Mesenchymal stem cell (in vitro differentiated cells and primary cell): ENCODE results near the gene USP6NL.

Experiments
- DNase-seq: peaks from one replicate; pipeline ENCODE4 v3.0.0-alpha.2; 2013
- H2AFZ ChIP-seq: one replicate; pipeline ENCODE4 v1.6.1; 2013; ENCODE audit warnings: low read depth, mild to moderate bottlenecking, control low read depth, inconsistent platforms, low read length, moderate library complexity
- H2AK5ac ChIP-seq: 2 replicates; pipeline ENCODE4 v1.6.1; 2013; ENCODE audit warnings: low read length, moderate library complexity, mild to moderate bottlenecking, inconsistent platforms; ENCODE audit not compliant: severe bottlenecking
- H2BK120ac ChIP-seq: one replicate; pipeline ENCODE4 v1.6.1; 2013; ENCODE audit warnings: low read depth, mild to moderate bottlenecking, inconsistent platforms, low read length, moderate library complexity
- H2BK12ac ChIP-seq, 2 experiments: one replicate each; pipeline ENCODE4 v1.6.1; 2013; ENCODE audit warnings: inconsistent platforms in 2 of 2, low read length in 2 of 2, mild to moderate bottlenecking in 2 of 2, moderate library complexity in 2 of 2, control low read depth in 1 of 2
- H2BK15ac ChIP-seq: one replicate; pipeline ENCODE4 v1.6.1; 2013; ENCODE audit warnings: mild to moderate bottlenecking, low read depth, inconsistent platforms; ENCODE audit not compliant: poor library complexity, severe bottlenecking
- H2BK5ac ChIP-seq: 2 replicates; pipeline ENCODE4 v1.6.1; 2013; ENCODE audit warnings: low read depth, mild to moderate bottlenecking, low read length, control low read depth, inconsistent platforms; ENCODE audit not compliant: poor library complexity, severe bottlenecking
- H3K14ac ChIP-seq, 2 experiments: one replicate each; pipeline ENCODE4 v1.6.1; 2013; ENCODE audit warnings: inconsistent platforms in 2 of 2, low read length in 2 of 2, control low read depth in 1 of 2, mild to moderate bottlenecking in 1 of 2, moderate library complexity in 1 of 2
- H3K18ac ChIP-seq, 2 experiments: one replicate each; pipeline ENCODE4 v1.6.1; 2013; ENCODE audit warnings: inconsistent platforms in 2 of 2, low read length in 2 of 2, control low read depth in 1 of 2, low read depth in 1 of 2, mild to moderate bottlenecking in 1 of 2
- H3K23ac ChIP-seq, 2 experiments: one replicate each; pipeline ENCODE4 v1.6.1; 2013; ENCODE audit warnings: inconsistent platforms in 2 of 2, low read length in 2 of 2, mild to moderate bottlenecking in 2 of 2, moderate library complexity in 2 of 2, control low read depth in 1 of 2
- H3K27ac ChIP-seq: 2 replicates; pipeline ENCODE4 v1.5.1; 2013; ENCODE audit warnings: mild to moderate bottlenecking, moderate library complexity, low read length, control low read depth, inconsistent platforms; ENCODE audit not compliant: poor library complexity, severe bottlenecking
- H3K27me3 ChIP-seq, 2 experiments: 2 replicates each; pipeline versions ENCODE4 v1.6.1 to v1.7.0; 2013; ENCODE audit warnings: low read length in 2 of 2, mild to moderate bottlenecking in 2 of 2, moderate library complexity in 2 of 2, control low read depth in 1 of 2, inconsistent platforms in 1 of 2; ENCODE audit not compliant: control insufficient read depth in 1 of 2, insufficient read depth in 1 of 2
- H3K36me3 ChIP-seq, 2 experiments: 2 replicates each; pipeline versions ENCODE4 v1.6.1 to v1.7.0; 2013; ENCODE audit warnings: low read length in 2 of 2, control low read depth in 1 of 2, inconsistent platforms in 1 of 2, low read depth in 1 of 2, mild to moderate bottlenecking in 1 of 2; ENCODE audit not compliant: insufficient read depth in 2 of 2, control insufficient read depth in 1 of 2
- H3K4ac ChIP-seq, 2 experiments: one replicate each; pipeline ENCODE4 v1.6.1; 2013; ENCODE audit warnings: inconsistent platforms in 2 of 2, low read length in 2 of 2, mild to moderate bottlenecking in 2 of 2, moderate library complexity in 2 of 2, control low read depth in 1 of 2, low read depth in 1 of 2
- H3K4me1 ChIP-seq: 2 replicates; pipeline ENCODE4 v1.6.1; 2013; ENCODE audit warnings: low read depth, low read length, control low read depth; ENCODE audit not compliant: control insufficient read depth, insufficient read depth
- H3K4me2 ChIP-seq: 2 replicates; pipeline ENCODE4 v1.6.1; 2013; ENCODE audit warnings: low read length, mild to moderate bottlenecking, inconsistent platforms; ENCODE audit not compliant: poor library complexity, severe bottlenecking
- H3K4me3 ChIP-seq, 2 experiments: 2 replicates each; pipeline versions ENCODE4 v1.5.1 to v1.7.0; 2013; ENCODE audit warnings: low read length in 2 of 2, mild to moderate bottlenecking in 2 of 2, control low read depth in 1 of 2, low read depth in 1 of 2; ENCODE audit not compliant: insufficient read depth in 1 of 2
- H3K79me1 ChIP-seq: replicated peaks from 2 replicates; pipeline ENCODE4 v1.6.1; 2013; ENCODE audit warnings: mild to moderate bottlenecking, control low read depth, low read length, inconsistent platforms; ENCODE audit not compliant: poor library complexity, severe bottlenecking
- H3K9ac ChIP-seq: 2 replicates; pipeline ENCODE4 v1.7.0; 2013; ENCODE audit warnings: mild to moderate bottlenecking, low read length, moderate library complexity
- H3K9me3 ChIP-seq: 2 replicates; pipeline ENCODE4 v1.7.0; 2013; ENCODE audit warnings: mild to moderate bottlenecking, low read length; ENCODE audit not compliant: control insufficient read depth
- H4K8ac ChIP-seq: one replicate; pipeline ENCODE4 v1.6.1; 2013; ENCODE audit warnings: inconsistent platforms, mild to moderate bottlenecking, low read length, moderate library complexity
- H4K91ac ChIP-seq: one replicate; pipeline ENCODE4 v1.6.1; 2013; ENCODE audit warnings: mild to moderate bottlenecking, low read length, inconsistent platforms
- WGBS: methylation state at CpG from one replicate; pipeline ENCODE4 v1.1.7; 2013; ENCODE audit warnings: mixed read lengths; 5-methylcytosine and 5-hydroxymethylcytosine counted together

The USP6NL gene

GRCh38 chr10:11573497-11573896 is 38.0 kb downstream of the USP6NL start:
- no peaks in the 10 kb centered on the region for H3K27me3 ChIP-seq
- peak overlapping the region; percentile 55 for H3K9ac ChIP-seq
- H3K9me3 ChIP-seq, result no peaks in the 10 kb centered on the region
- H3K36me3 ChIP-seq, result no peaks in the 10 kb centered on the region
- no peak overlapping the region for H4K8ac ChIP-seq
- no peak overlapping the region for H4K91ac ChIP-seq
- H2BK12ac ChIP-seq, result no peak overlapping the region
- H3K27ac ChIP-seq, result no peak overlapping the region
- H3K4me3 ChIP-seq, result peak overlapping the region in 1 of 2 experiments; percentile 38
- no peak overlapping the region for H3K14ac ChIP-seq
- DNase-seq, result peak; percentile 58
- no peak overlapping the region for H2BK5ac ChIP-seq
- H3K4ac ChIP-seq, result no peak overlapping the region
- no peak overlapping the region for H2AFZ ChIP-seq
- WGBS, result 69% methylated on average over 3 of the region's 3 CpGs
- no peak overlapping the region for H2AK5ac ChIP-seq
- H3K23ac ChIP-seq, result no peak overlapping the region
- peaks cover 27% of the 10 kb centered on the region for H3K79me1 ChIP-seq
- no peak overlapping the region for H3K18ac ChIP-seq
- H3K4me1 ChIP-seq, result no peaks in the 10 kb centered on the region
- H3K4me2 ChIP-seq, result no peak overlapping the region
- no peak overlapping the region for H2BK120ac ChIP-seq
- no peak overlapping the region for H2BK15ac ChIP-seq

- Histone ChIP-seq H3K14ac (no peak overlapping the region), H3K4me3 (no peak overlapping the region), H3K9ac (no peak overlapping the region), H3K23ac (no peak overlapping the region), H2BK120ac (no peak overlapping the region), H3K27me3 (no peaks in the 10 kb centered on the region), H2AK5ac (no peak overlapping the region), H3K4me2 (no peak overlapping the region), H3K27ac (no peak overlapping the region), H4K8ac (no peak overlapping the region), H3K79me1 (peaks cover 28% of the 10 kb centered on the region), H2BK5ac (no peak overlapping the region), H4K91ac (no peak overlapping the region), H3K4ac (no peak overlapping the region), H2BK15ac (no peak overlapping the region), H3K4me1 (no peaks in the 10 kb centered on the region), H2BK12ac (no peak overlapping the region), H2AFZ (no peak overlapping the region), H3K18ac (no peak overlapping the region), H3K36me3 (no peaks in the 10 kb centered on the region), H3K9me3 (no peaks in the 10 kb centered on the region)
- WGBS, result 97% methylated on average over 5 of the region's 5 CpGs
- DNase-seq, result no peak
These were observed 40.7 kb downstream of the USP6NL start for GRCh38 chr10:11570751-11571150.

- Histone ChIP-seq H3K9ac (no peak overlapping the region), H2BK12ac (no peak overlapping the region), H3K18ac (no peak overlapping the region), H3K23ac (no peak overlapping the region), H3K79me1 (peaks cover 24% of the 10 kb centered on the region), H4K91ac (no peak overlapping the region), H2AFZ (no peak overlapping the region), H3K36me3 (no peaks in the 10 kb centered on the region), H2AK5ac (no peak overlapping the region), H3K4me3 (no peak overlapping the region), H3K27me3 (no peaks in the 10 kb centered on the region), H3K4ac (no peak overlapping the region), H3K4me1 (no peaks in the 10 kb centered on the region), H2BK5ac (no peak overlapping the region), H2BK120ac (no peak overlapping the region), H3K14ac (no peak overlapping the region), H3K9me3 (no peaks in the 10 kb centered on the region), H4K8ac (no peak overlapping the region), H3K4me2 (no peak overlapping the region), H3K27ac (no peak overlapping the region), H2BK15ac (no peak overlapping the region)
- DNase-seq, result no peak
- WGBS, result 97% methylated on average over 6 of the region's 6 CpGs
These were observed 42.0 kb downstream of the USP6NL start for GRCh38 chr10:11569471-11569870.

- H3K4me2 ChIP-seq, result no peak overlapping the region
- H3K14ac ChIP-seq, result no peak overlapping the region
- no peaks in the 10 kb centered on the region for H3K4me1 ChIP-seq
- no peak overlapping the region for H3K9ac ChIP-seq
- no peak overlapping the region for H2BK15ac ChIP-seq
- no peaks in the 10 kb centered on the region for H3K9me3 ChIP-seq
- H3K23ac ChIP-seq, result no peak overlapping the region
- DNase-seq, result no peak
- H2AFZ ChIP-seq, result no peak overlapping the region
- no peak overlapping the region for H4K8ac ChIP-seq
- H3K18ac ChIP-seq, result no peak overlapping the region
- no peak overlapping the region for H3K4ac ChIP-seq
- H3K36me3 ChIP-seq, result no peaks in the 10 kb centered on the region
- no peak overlapping the region for H2BK5ac ChIP-seq
- no peak overlapping the region for H4K91ac ChIP-seq
- H3K27me3 ChIP-seq, result no peaks in the 10 kb centered on the region
- H3K4me3 ChIP-seq, result no peak overlapping the region
- H2BK12ac ChIP-seq, result no peak overlapping the region
- no peak overlapping the region for H2BK120ac ChIP-seq
- H3K27ac ChIP-seq, result no peak overlapping the region
- H2AK5ac ChIP-seq, result no peak overlapping the region
- H3K79me1 ChIP-seq, result peaks cover 23% of the 10 kb centered on the region
- WGBS, result no CpG with 5 or more reads among the region's 1 CpG
These were observed 42.9 kb downstream of the USP6NL start for GRCh38 chr10:11568578-11568977.
